ENCODE data around the gene ANKRD34A.
A peak's percentile ranks its signal among the peaks of the same experiment; 100 is the strongest.

The ANKRD34A gene

GRCh38 chr1:145978854-145979745 is 14.7 kb upstream of the ANKRD34A start:
- no peaks in the 10 kb centered on the region for H3K79me2 ChIP-seq (ENCODE audit: control insufficient read depth, insufficient read depth, low read length, poor library complexity)
- peak overlapping the region; percentile 32 for H2AFZ ChIP-seq (ENCODE audit: insufficient read depth, low read length, poor library complexity)
- no CpG with 5 or more reads among the region's 9 CpGs for WGBS (ENCODE audit: extremely low coverage, insufficient coverage, insufficient read length)

GRCh38 chr1:145978471-145978853 is 14.1 kb upstream of the ANKRD34A start:
- Histone ChIP-seq H3K79me1 (ENCODE audit: low read length) (peaks cover 3% of the 10 kb centered on the region), H3K4me2 (ENCODE audit: low read length) (peak overlapping the region; percentile 38), H2AFZ (ENCODE audit: insufficient read depth, low read length, poor library complexity) (no peak overlapping the region), H3K4me3 (ENCODE audit: low read depth, low read length) (no peak overlapping the region), H3K9me3 (ENCODE audit: insufficient read depth, low read depth, low read length) (no peaks in the 10 kb centered on the region), H2BK12ac (ENCODE audit: low read length) (no peak overlapping the region), H2AK5ac (ENCODE audit: low read length) (no peak overlapping the region), H4K8ac (ENCODE audit: low read depth, low read length) (no peak overlapping the region), H3K9ac (ENCODE audit: low read length) (no peak overlapping the region), H2BK120ac (ENCODE audit: insufficient read depth, low read length, poor library complexity) (peak overlapping the region; percentile 16), H3K79me2 (ENCODE audit: control insufficient read depth, insufficient read depth, low read length, poor library complexity) (no peaks in the 10 kb centered on the region), H3K27ac (ENCODE audit: low read depth, low read length) (peak overlapping the region; percentile 95), H3K23ac (ENCODE audit: low read length) (no peak overlapping the region), H4K12ac (ENCODE audit: low read depth, low read length) (no peak overlapping the region), H3K36me3 (ENCODE audit: control insufficient read depth in 1 of 2, insufficient read depth in 2 of 2, low read length in 2 of 2) (no peaks in the 10 kb centered on the region), H3K4ac (ENCODE audit: low read depth, low read length) (no peak overlapping the region), H4K91ac (ENCODE audit: low read depth, low read length) (no peak overlapping the region), H3K18ac (ENCODE audit: low read length) (no peak overlapping the region), H2BK5ac (ENCODE audit: low read depth, low read length, poor library complexity) (no peak overlapping the region), H3K14ac (ENCODE audit: low read length) (no peak overlapping the region), H3K27me3 (ENCODE audit: insufficient read depth, low read length) (no peaks in the 10 kb centered on the region), H3K4me1 (ENCODE audit: control insufficient read depth in 1 of 2, insufficient read depth in 2 of 2, low read length in 2 of 2) (peaks cover 11 to 19% of the 10 kb centered on the region in 2 experiments)
- no peak for DNase-seq

More at GRCh38 chr1:145978854-145979745, 14.7 kb upstream of the ANKRD34A start:
- Histone ChIP-seq H3K4me1 (ENCODE audit: control insufficient read depth in 1 of 2, insufficient read depth in 2 of 2, low read length in 2 of 2) (peaks cover 11 to 19% of the 10 kb centered on the region in 2 experiments), H2BK5ac (ENCODE audit: low read depth, low read length, poor library complexity) (peak overlapping the region; percentile 82), H2BK120ac (ENCODE audit: insufficient read depth, low read length, poor library complexity) (peak overlapping the region; percentile 80), H3K27ac (ENCODE audit: low read depth, low read length) (peak overlapping the region; percentile 95), H3K18ac (ENCODE audit: low read length) (peak overlapping the region; percentile 47), H3K23ac (ENCODE audit: low read length) (no peak overlapping the region), H4K8ac (ENCODE audit: low read depth, low read length) (peak overlapping the region; percentile 74), H3K36me3 (ENCODE audit: control insufficient read depth in 1 of 2, insufficient read depth in 2 of 2, low read length in 2 of 2) (no peaks in the 10 kb centered on the region), H2BK12ac (ENCODE audit: low read length) (peak overlapping the region; percentile 63), H3K4me2 (ENCODE audit: low read length) (peak overlapping the region; percentile 38), H3K27me3 (ENCODE audit: insufficient read depth, low read length) (no peaks in the 10 kb centered on the region), H3K14ac (ENCODE audit: low read length) (peak overlapping the region; percentile 71), H3K79me1 (ENCODE audit: low read length) (peaks cover 3% of the 10 kb centered on the region), H3K4me3 (ENCODE audit: low read depth, low read length) (no peak overlapping the region), H3K4ac (ENCODE audit: low read depth, low read length) (peak overlapping the region; percentile 17), H3K9me3 (ENCODE audit: insufficient read depth, low read depth, low read length) (no peaks in the 10 kb centered on the region), H2AK5ac (ENCODE audit: low read length) (peak overlapping the region; percentile 38), H4K12ac (ENCODE audit: low read depth, low read length) (no peak overlapping the region), H4K91ac (ENCODE audit: low read depth, low read length) (peak overlapping the region; percentile 86), H3K9ac (ENCODE audit: low read length) (peak overlapping the region; percentile 77)
- peak; percentile 97 to 99 for DNase-seq

GRCh38 chr1:145977486-145978470 is 13.4 kb upstream of the ANKRD34A start:
- Histone ChIP-seq H3K79me1 (ENCODE audit: low read length) (peaks cover 3% of the 10 kb centered on the region), H3K27me3 (ENCODE audit: insufficient read depth, low read length) (no peaks in the 10 kb centered on the region)
- WGBS (ENCODE audit: extremely low coverage, insufficient coverage, insufficient read length): no CpG with 5 or more reads among the region's 9 CpGs

GRCh38 chr1:145977016-145977415 is 12.6 kb upstream of the ANKRD34A start:
- no peaks in the 10 kb centered on the region for H3K9me3 ChIP-seq (ENCODE audit: insufficient read depth, low read depth, low read length)
- no peak overlapping the region for H3K27ac ChIP-seq (ENCODE audit: low read depth, low read length)
- peaks cover 11 to 19% of the 10 kb centered on the region in 2 experiments for H3K4me1 ChIP-seq (ENCODE audit: control insufficient read depth in 1 of 2, insufficient read depth in 2 of 2, low read length in 2 of 2)
- no peaks in the 10 kb centered on the region for H3K79me2 ChIP-seq (ENCODE audit: control insufficient read depth, insufficient read depth, low read length, poor library complexity)
- no peak overlapping the region for H2BK120ac ChIP-seq (ENCODE audit: insufficient read depth, low read length, poor library complexity)
- no peak overlapping the region for H3K14ac ChIP-seq (ENCODE audit: low read length)
- no peak overlapping the region for H3K4me3 ChIP-seq (ENCODE audit: low read depth, low read length)
- H3K4ac ChIP-seq (ENCODE audit: low read depth, low read length): no peak overlapping the region
- H3K27me3 ChIP-seq (ENCODE audit: insufficient read depth, low read length): no peaks in the 10 kb centered on the region
- no peak overlapping the region for H3K4me2 ChIP-seq (ENCODE audit: low read length)
- no peak overlapping the region for H2BK5ac ChIP-seq (ENCODE audit: low read depth, low read length, poor library complexity)
- no peak overlapping the region for H2BK12ac ChIP-seq (ENCODE audit: low read length)
- no peak overlapping the region for H3K18ac ChIP-seq (ENCODE audit: low read length)
- H3K79me1 ChIP-seq (ENCODE audit: low read length): peaks cover 3% of the 10 kb centered on the region
- no peak overlapping the region for H4K91ac ChIP-seq (ENCODE audit: low read depth, low read length)
- H2AK5ac ChIP-seq (ENCODE audit: low read length): no peak overlapping the region
- no peak for DNase-seq
- H3K23ac ChIP-seq (ENCODE audit: low read length): no peak overlapping the region
- no peaks in the 10 kb centered on the region for H3K36me3 ChIP-seq (ENCODE audit: control insufficient read depth in 1 of 2, insufficient read depth in 2 of 2, low read length in 2 of 2)
- H4K8ac ChIP-seq (ENCODE audit: low read depth, low read length): no peak overlapping the region
- no peak overlapping the region for H3K9ac ChIP-seq (ENCODE audit: low read length)
- no peak overlapping the region for H2AFZ ChIP-seq (ENCODE audit: insufficient read depth, low read length, poor library complexity)
- no CpG with 5 or more reads among the region's 5 CpGs for WGBS (ENCODE audit: extremely low coverage, insufficient coverage, insufficient read length)
- H4K12ac ChIP-seq (ENCODE audit: low read depth, low read length): no peak overlapping the region

More at GRCh38 chr1:145977486-145978470, 13.4 kb upstream of the ANKRD34A start:
- Histone ChIP-seq H3K27ac (ENCODE audit: low read depth, low read length) (peak overlapping the region; percentile 95), H4K12ac (ENCODE audit: low read depth, low read length) (no peak overlapping the region), H3K23ac (ENCODE audit: low read length) (no peak overlapping the region), H2BK12ac (ENCODE audit: low read length) (peak overlapping the region; percentile 52), H2BK120ac (ENCODE audit: insufficient read depth, low read length, poor library complexity) (peak overlapping the region; percentile 23), H3K18ac (ENCODE audit: low read length) (no peak overlapping the region), H3K4ac (ENCODE audit: low read depth, low read length) (no peak overlapping the region), H3K4me1 (ENCODE audit: control insufficient read depth in 1 of 2, insufficient read depth in 2 of 2, low read length in 2 of 2) (peaks cover 11 to 19% of the 10 kb centered on the region in 2 experiments), H3K9ac (ENCODE audit: low read length) (no peak overlapping the region), H2BK5ac (ENCODE audit: low read depth, low read length, poor library complexity) (no peak overlapping the region), H3K79me2 (ENCODE audit: control insufficient read depth, insufficient read depth, low read length, poor library complexity) (no peaks in the 10 kb centered on the region), H4K91ac (ENCODE audit: low read depth, low read length) (peak overlapping the region; percentile 38), H3K36me3 (ENCODE audit: control insufficient read depth in 1 of 2, insufficient read depth in 2 of 2, low read length in 2 of 2) (no peaks in the 10 kb centered on the region), H4K8ac (ENCODE audit: low read depth, low read length) (no peak overlapping the region), H3K4me3 (ENCODE audit: low read depth, low read length) (no peak overlapping the region), H3K4me2 (ENCODE audit: low read length) (no peak overlapping the region), H2AFZ (ENCODE audit: insufficient read depth, low read length, poor library complexity) (no peak overlapping the region), H3K9me3 (ENCODE audit: insufficient read depth, low read depth, low read length) (no peaks in the 10 kb centered on the region), H3K14ac (ENCODE audit: low read length) (no peak overlapping the region), H2AK5ac (ENCODE audit: low read length) (no peak overlapping the region)
- DNase-seq: peak; percentile 63 to 86

Data from trophoblast cell (in vitro differentiated cells and primary cell).